ENCODE measurements around the gene KCNJ4. TPM values are rescaled to one million over a fixed set of nuclear protein-coding genes. Genes with fewer than 3 reads are reported as not detected.
"Not testable (repeated sequence)": the region's sequence is repeated elsewhere in the genome, so short reads cannot be mapped to it uniquely, and the experiment has no call there.

KCNJ4 gene
- total RNA-seq, 2 experiments from 2014 or later = not detected

DNA sequence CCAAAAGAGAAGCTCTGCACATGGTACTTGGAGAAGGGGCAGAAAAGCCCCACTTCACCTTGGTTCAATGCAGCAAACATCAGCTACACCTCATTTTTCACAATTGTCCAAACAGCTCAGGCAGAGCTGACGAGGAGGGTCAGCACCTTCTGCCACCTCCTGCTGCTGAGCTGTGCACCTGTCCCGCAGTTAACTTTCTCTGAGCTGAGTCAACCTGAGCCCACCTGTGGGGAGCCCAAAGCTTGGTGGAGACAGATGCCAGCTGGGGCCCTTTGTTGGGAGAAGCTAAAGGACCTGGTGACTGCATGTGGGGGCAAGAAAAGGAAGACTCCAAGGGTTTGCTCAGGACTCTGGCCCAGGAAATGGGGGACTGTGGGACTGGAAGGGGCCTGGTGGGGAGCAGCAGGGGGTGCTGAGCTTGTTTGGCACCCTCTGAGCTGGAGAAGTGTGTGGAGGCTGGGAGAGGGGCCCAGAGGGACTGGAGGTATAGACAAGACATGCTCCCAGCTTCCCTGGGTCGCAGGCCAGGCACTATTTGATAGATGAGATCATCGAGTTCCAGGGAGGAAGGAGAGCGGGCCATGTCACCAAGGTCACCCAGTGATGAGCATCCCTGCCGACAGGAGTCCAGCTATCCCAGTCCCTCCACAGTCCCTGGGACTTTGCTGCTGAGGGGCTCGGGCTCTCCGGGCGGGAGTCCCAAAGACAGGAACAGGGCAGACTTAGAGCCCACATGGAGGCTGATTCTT is 53.5 kb downstream of the KCNJ4 start:
- CTCF ChIA-PET = interaction anchor here (0.5 to 1.0 kb wide), 4 partner anchors 12 to 350 kb away, joined by 3 to 4 read pairs (median 4); no protein-coding TSS in a partner anchor
- POLR2A ChIA-PET = interaction anchor here (0.7 kb wide), 1 partner anchor 459 kb away, joined by 3 read pairs; no protein-coding TSS in a partner anchor

GRCh38 chr22:38400256-38400655 is 54.7 kb downstream of the KCNJ4 start:
- H3K36me3 Mint-ChIP-seq (ENCODE audit: low read depth); ATAC-seq; POLR2A ChIA-PET; CTCF ChIA-PET; H3K4me3 Mint-ChIP-seq; intact Hi-C loops (cut with DNase I, micrococcal nuclease); DNase-seq; H3K9me3 Mint-ChIP-seq (ENCODE audit: low read depth); H3K27me3 Mint-ChIP-seq; H3K27ac Mint-ChIP-seq: not testable (repeated sequence)
- H3K4me1 Mint-ChIP-seq = peaks cover 24% of the 10 kb centered on the region

More for the DNA sequence above, 53.5 kb downstream of the KCNJ4 start:
- no peaks in the 10 kb centered on the region for H3K27me3 Mint-ChIP-seq
- H3K36me3 Mint-ChIP-seq (ENCODE audit: low read depth) = no peaks in the 10 kb centered on the region
- no peak for DNase-seq
- H3K27ac Mint-ChIP-seq = no peak overlapping the region
- no peak overlapping the region for H3K4me3 Mint-ChIP-seq
- intact Hi-C loops (cut with DNase I, micrococcal nuclease) = no loop called here
- H3K4me1 Mint-ChIP-seq = peaks cover 12% of the 10 kb centered on the region
- ATAC-seq = no peak
- no peaks in the 10 kb centered on the region for H3K9me3 Mint-ChIP-seq (ENCODE audit: low read depth)

- ATAC-seq (peak; percentile 67), DNase-seq (peak; percentile 92)
- ChIA-PET POLR2A (interaction anchor here (0.6 to 1.1 kb wide), 3 partner anchors 75 to 832 kb away, joined by 3 to 4 read pairs (median 3); no protein-coding TSS in a partner anchor), CTCF (no interaction called here)
- no peaks in the 10 kb centered on the region for H3K27me3 Mint-ChIP-seq
- intact Hi-C loops (cut with DNase I, micrococcal nuclease) = loop anchor here (1.0 to 5.0 kb wide), 14 partner anchors 82 to 597 kb away; partner anchors contain the start of genes DDX17 (in 2 of the 2), DMC1 (in 2 of the 2), CBX6 (in 1 of the 2) and CSNK1E (in 1 of the 2)
- no peaks in the 10 kb centered on the region for H3K9me3 Mint-ChIP-seq (ENCODE audit: low read depth)
- H3K27ac Mint-ChIP-seq = peak overlapping the region; percentile 47
- peaks cover 38% of the 10 kb centered on the region for H3K4me1 Mint-ChIP-seq
- no peaks in the 10 kb centered on the region for H3K36me3 Mint-ChIP-seq (ENCODE audit: low read depth)
- peak overlapping the region; percentile 72 for H3K4me3 Mint-ChIP-seq
Observed at GRCh38 chr22:38398609-38399461, 56.2 kb downstream of the KCNJ4 start.

- ATAC-seq = peak; percentile 54
- intact Hi-C loops (cut with DNase I, micrococcal nuclease) = loop anchor here (1.0 to 5.0 kb wide), 13 partner anchors 108 to 596 kb away; partner anchors contain the start of genes DDX17 (in 2 of the 2), DMC1 (in 2 of the 2), CBX6 (in 1 of the 2) and EIF3L (in 1 of the 2)
- H3K27me3 Mint-ChIP-seq; CTCF ChIA-PET; H3K9me3 Mint-ChIP-seq (ENCODE audit: low read depth); H3K36me3 Mint-ChIP-seq (ENCODE audit: low read depth); H3K27ac Mint-ChIP-seq: not testable (repeated sequence)
- peak; percentile 76 for DNase-seq
- H3K4me3 Mint-ChIP-seq = peak overlapping the region; percentile 72
- H3K4me1 Mint-ChIP-seq = peaks cover 44% of the 10 kb centered on the region
- POLR2A ChIA-PET = interaction anchor here (0.6 to 1.1 kb wide), 3 partner anchors 74 to 832 kb away, joined by 3 to 4 read pairs (median 3); no protein-coding TSS in a partner anchor
Observed at GRCh38 chr22:38398181-38398608, 56.8 kb downstream of the KCNJ4 start.

DNA sequence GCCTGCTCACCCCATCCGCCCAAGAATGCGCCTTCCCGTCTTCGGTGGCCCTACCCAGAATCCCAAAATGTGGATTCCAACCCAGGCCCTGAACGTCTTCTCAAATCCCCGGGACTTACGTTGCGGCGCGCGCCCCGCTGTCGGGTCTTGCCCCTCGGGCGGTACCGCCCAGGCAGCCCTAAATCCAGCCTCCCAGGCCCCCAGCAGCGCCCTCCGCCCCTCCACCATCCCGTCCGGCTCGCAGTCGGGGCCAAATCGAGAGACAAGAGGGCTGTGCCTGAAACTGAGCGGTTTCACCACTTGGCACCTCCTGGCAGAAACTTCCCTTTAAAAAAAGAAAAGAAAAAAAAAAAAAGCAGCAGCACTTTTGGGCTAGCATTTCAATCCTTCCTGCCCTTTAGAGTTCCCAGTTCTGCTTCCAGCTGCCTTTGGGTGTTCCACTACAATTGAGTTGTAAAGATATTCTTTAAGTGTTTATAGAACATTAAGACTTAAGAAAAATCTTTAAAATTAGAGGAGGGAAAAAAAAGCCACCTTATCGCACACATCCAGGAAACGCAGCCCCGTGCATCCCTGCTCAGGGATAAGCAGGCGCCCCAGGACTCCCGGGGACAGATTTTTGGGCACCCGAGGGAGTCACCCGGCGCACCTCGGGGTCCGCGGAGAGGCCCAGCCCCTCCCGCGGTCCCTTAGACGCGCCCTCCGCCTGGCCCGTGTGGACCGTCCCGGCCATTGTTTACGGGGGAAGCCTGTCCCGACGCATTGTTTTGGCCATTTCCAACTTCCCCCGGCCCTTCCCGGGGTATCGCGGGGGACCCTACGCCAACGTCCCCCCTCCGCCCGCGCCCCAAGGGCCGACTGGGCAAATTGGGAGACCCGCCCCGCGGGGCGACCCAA is 57.6 kb downstream of the KCNJ4 start:
- peak; percentile 7 for ATAC-seq

GRCh38 chr22:38396440-38397069 is 58.4 kb downstream of the KCNJ4 start:
- Mint-ChIP-seq H3K27ac (peak overlapping the region; percentile 63), H3K4me1 (peaks cover 51% of the 10 kb centered on the region), H3K4me3 (peak overlapping the region; percentile 72)
- intact Hi-C loops (cut with DNase I, micrococcal nuclease) = loop anchor here (5.0 kb wide), 5 partner anchors 111 to 594 kb away; partner anchors contain the start of genes CBX6 (in 1 of the 2), DDX17 (in 1 of the 2), DMC1 (in 1 of the 2) and SUN2 (in 1 of the 2)
- CTCF ChIA-PET; ATAC-seq; POLR2A ChIA-PET; H3K9me3 Mint-ChIP-seq (ENCODE audit: low read depth); DNase-seq; H3K36me3 Mint-ChIP-seq (ENCODE audit: low read depth); H3K27me3 Mint-ChIP-seq: not testable (repeated sequence)

More for the DNA sequence above, 57.6 kb downstream of the KCNJ4 start:
- ChIA-PET POLR2A (interaction anchor here (0.6 to 0.9 kb wide), 2 partner anchors 84 to 134 kb away, joined by 3 read pairs; no protein-coding TSS in a partner anchor), CTCF (no interaction called here)
- Mint-ChIP-seq H3K27ac (peak overlapping the region; percentile 31), H3K36me3 (ENCODE audit: low read depth) (no peaks in the 10 kb centered on the region), H3K9me3 (ENCODE audit: low read depth) (no peaks in the 10 kb centered on the region), H3K27me3 (no peaks in the 10 kb centered on the region), H3K4me1 (peaks cover 51% of the 10 kb centered on the region), H3K4me3 (peak overlapping the region; percentile 72)
- intact Hi-C loops (cut with DNase I, micrococcal nuclease) = loop anchor here (1.0 to 5.0 kb wide), 13 partner anchors 109 to 595 kb away; partner anchors contain the start of genes DDX17 (in 2 of the 2), DMC1 (in 2 of the 2), CBX6 (in 1 of the 2) and EIF3L (in 1 of the 2)
- DNase-seq = peak; percentile 37

DNA sequence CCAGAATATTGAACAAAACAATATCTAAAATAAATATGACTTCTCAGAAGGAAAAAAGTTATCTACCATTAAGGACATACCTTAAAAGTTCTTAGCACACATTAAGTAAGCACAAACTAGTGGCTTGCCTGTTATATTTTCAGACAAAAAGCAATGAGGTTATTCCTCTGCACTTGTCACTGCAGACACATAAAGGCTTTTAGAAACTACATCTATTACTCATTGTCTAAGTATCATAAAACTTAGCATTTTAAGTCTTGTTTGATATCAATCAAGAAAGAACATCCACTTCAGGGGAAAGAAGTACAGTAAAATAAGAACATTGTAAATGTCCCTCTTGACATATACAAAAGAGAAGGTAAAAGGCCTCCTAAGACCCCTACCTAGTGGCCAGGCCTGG is 59.1 kb downstream of the KCNJ4 start:
- ATAC-seq = peak; percentile 47
- Mint-ChIP-seq H3K4me1 (peaks cover 51% of the 10 kb centered on the region), H3K27ac (peak overlapping the region; percentile 63), H3K4me3 (peak overlapping the region; percentile 72)
- H3K9me3 Mint-ChIP-seq (ENCODE audit: low read depth); CTCF ChIA-PET; H3K36me3 Mint-ChIP-seq (ENCODE audit: low read depth); POLR2A ChIA-PET; H3K27me3 Mint-ChIP-seq; DNase-seq: not testable (repeated sequence)
- intact Hi-C loops (cut with DNase I, micrococcal nuclease) = loop anchor here (5.0 kb wide), 5 partner anchors 111 to 594 kb away; partner anchors contain the start of genes CBX6 (in 1 of the 2), DDX17 (in 1 of the 2), DMC1 (in 1 of the 2) and SUN2 (in 1 of the 2)

GRCh38 chr22:38394929-38395624 is 59.9 kb downstream of the KCNJ4 start:
- CTCF ChIA-PET; ATAC-seq; POLR2A ChIA-PET; DNase-seq; H3K9me3 Mint-ChIP-seq (ENCODE audit: low read depth); H3K27me3 Mint-ChIP-seq; H3K36me3 Mint-ChIP-seq (ENCODE audit: low read depth): not testable (repeated sequence)
- peak overlapping the region; percentile 72 for H3K4me3 Mint-ChIP-seq
- peaks cover 55% of the 10 kb centered on the region for H3K4me1 Mint-ChIP-seq
- peak overlapping the region; percentile 42 for H3K27ac Mint-ChIP-seq
- intact Hi-C loops (cut with DNase I, micrococcal nuclease) = loop anchor here (5.0 kb wide), 5 partner anchors 112 to 593 kb away; partner anchors contain the start of genes CBX6 (in 1 of the 2), DDX17 (in 1 of the 2), DMC1 (in 1 of the 2) and SUN2 (in 1 of the 2)

DNA sequence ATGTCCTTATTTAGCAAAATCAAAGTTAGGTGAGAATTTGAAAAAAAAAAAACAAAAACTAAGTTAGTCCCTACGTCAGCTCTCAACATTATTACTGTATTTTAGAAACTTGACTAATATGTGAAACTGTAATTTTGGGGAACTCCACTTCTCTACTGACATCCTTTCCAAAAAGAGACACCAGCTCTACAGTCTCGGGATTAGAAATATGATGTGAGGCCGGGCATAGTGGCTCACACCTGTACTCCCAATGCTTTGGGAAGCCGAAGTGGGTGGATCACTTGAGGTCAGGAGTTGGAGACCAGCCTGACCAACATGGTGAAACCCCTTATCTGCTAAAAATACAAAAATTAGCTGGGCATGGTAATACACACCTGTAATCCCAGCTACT is 65.6 kb downstream of the KCNJ4 start:
- CTCF ChIA-PET, POLR2A ChIA-PET: not testable (repeated sequence)
- ATAC-seq = peak; percentile 53

More for the DNA sequence above, 65.6 kb downstream of the KCNJ4 start:
- DNase-seq; H3K9me3 Mint-ChIP-seq (ENCODE audit: low read depth); H3K27me3 Mint-ChIP-seq; H3K36me3 Mint-ChIP-seq (ENCODE audit: low read depth); H3K4me3 Mint-ChIP-seq; intact Hi-C loops (cut with DNase I, micrococcal nuclease); H3K27ac Mint-ChIP-seq: not testable (repeated sequence)
- H3K4me1 Mint-ChIP-seq = peaks cover 42% of the 10 kb centered on the region
